OCI-LY1 (cell line): ENCODE results near the gene PRR20D.

Source experiments
- EZH2 ChIP-seq: fragments of 200-600 bp; sonication (generic), shearing (Covaris generic); IDR thresholded peaks from 2 replicates; pipeline ENCODE4 v1.8.0; 2017; ENCODE audit warnings: borderline replicate concordance, mixed run types, mild to moderate bottlenecking, antibody characterized with exemption, low read length, moderate library complexity, mixed read lengths
- TF ChIP-seq, protein P1 (sequence below): fragments of 200-600 bp; sonication (generic), shearing (Covaris generic); IDR thresholded peaks from 2 replicates; pipeline ENCODE4 v1.5.1; 2017; ENCODE audit warnings: mild to moderate bottlenecking, antibody characterized with exemption, low read length, moderate library complexity, mixed read lengths

DNA sequence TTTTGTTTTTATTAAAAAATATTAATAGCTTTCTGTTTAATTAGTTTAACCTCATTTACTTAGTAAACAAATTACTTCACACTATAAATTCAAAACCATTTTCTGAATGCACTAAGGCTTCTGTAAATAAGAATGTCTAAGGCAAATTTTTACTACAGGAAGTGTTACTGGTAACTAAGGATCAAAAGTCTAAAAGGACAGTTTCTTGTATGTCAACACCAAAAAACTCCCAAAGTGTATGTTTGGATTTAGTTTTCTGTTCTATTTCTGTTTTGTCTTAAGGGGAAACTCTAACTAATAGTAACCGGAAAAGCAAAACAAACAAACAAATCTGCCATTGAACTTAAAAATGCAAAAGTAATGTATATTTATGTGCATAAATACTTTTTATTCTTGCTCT is 31.2 kb downstream of the PRR20D start:
- TF ChIP-seq, protein P1, sequence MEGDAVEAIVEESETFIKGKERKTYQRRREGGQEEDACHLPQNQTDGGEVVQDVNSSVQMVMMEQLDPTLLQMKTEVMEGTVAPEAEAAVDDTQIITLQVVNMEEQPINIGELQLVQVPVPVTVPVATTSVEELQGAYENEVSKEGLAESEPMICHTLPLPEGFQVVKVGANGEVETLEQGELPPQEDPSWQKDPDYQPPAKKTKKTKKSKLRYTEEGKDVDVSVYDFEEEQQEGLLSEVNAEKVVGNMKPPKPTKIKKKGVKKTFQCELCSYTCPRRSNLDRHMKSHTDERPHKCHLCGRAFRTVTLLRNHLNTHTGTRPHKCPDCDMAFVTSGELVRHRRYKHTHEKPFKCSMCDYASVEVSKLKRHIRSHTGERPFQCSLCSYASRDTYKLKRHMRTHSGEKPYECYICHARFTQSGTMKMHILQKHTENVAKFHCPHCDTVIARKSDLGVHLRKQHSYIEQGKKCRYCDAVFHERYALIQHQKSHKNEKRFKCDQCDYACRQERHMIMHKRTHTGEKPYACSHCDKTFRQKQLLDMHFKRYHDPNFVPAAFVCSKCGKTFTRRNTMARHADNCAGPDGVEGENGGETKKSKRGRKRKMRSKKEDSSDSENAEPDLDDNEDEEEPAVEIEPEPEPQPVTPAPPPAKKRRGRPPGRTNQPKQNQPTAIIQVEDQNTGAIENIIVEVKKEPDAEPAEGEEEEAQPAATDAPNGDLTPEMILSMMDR: no peak
- TF ChIP-seq EZH2: no peak
